Colon (tissue), 2 donors: Measurements from ENCODE around the gene ARHGAP10.

Source experiments
- FAIRE-seq: peaks from 2 replicates; lab custom pipeline; 2012; peaks lifted over from hg19 to GRCh38; lab: Jason Lieb, UNC
- donor health status: control.
- donor health status: control.

Gene ARHGAP10

DNA sequence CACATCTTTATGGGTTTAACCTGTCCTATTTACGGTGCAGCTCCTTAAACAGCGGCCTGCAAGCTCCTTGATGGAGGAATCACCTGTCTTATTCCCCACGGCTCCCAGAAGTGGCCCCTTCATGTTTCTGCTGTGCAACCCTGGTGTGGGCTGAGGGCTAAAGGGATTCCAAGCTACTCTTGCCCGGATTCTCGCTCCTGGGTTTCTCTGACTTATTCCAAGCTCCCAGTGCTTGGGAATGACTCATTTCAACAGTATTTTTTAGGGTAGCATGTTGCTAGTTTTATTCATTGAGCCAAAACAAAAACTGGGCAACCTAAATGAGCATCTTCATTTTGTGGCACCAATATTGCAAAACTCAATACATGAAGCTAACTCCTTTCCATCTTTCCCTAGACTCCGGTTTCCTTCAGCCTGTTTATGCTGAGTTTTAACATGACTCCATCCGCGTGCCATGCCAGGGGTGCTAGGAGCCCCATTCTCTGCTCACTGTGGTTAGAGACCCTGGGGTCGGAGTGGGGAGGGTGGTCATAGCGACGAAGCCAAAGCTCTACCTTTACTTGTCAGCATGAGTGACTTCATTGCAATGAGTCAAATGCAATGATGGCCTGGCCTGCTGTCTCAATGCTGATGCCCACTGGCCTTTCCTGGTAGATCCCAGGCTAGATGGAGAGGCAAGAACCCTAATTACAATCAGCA, 360.6 kb downstream of the ARHGAP10 start:
- no peak for FAIRE-seq

- FAIRE-seq = no peak
These were observed 361.2 kb downstream of the ARHGAP10 start for GRCh38 chr4:148093065-148093464.

GRCh38 chr4:148094149-148094548, 362.3 kb downstream of the ARHGAP10 start:
- FAIRE-seq = no peak

- no peak for FAIRE-seq
These were observed 363.5 kb downstream of the ARHGAP10 start for GRCh38 chr4:148095346-148095923.

GRCh38 chr4:148097801-148098200, 365.9 kb downstream of the ARHGAP10 start:
- FAIRE-seq = no peak

DNA sequence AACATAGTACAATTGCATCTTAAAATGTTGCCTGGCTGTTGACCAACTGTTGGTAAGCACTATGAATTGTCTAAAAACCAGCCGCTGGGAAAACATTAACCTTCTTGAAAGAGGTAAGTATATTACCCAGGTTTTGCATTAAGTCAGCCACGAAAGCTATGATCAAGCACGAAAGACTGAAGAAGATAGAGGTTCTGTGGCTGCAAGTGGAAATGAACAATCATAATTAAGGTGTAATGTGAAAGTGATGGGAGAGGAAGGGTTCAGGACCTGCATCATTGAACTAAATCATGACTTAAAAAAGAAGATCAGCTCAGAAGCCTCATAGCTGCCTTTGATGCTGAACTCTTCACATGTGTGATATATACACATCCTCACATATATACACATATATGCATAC, 369.3 kb downstream of the ARHGAP10 start:
- FAIRE-seq = no peak

DNA sequence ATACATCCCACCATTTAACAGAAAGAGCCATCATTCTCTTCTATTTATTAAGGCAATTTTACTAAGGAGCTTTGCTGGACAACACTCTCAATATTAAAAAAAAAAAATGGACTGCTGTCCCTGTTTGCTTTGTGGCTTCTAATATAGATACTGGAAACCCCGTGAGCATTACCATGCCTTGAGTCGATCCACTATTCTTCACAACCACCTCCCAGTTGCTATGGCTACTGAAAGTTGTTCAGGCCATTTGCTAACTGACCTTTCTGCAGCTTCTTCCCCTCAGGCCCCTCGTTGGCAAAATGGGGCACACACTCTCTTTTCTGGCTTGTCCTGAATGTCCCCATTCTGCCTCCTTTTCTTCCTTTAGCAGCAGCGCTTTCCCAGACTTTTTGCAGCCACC, 369.9 kb downstream of the ARHGAP10 start:
- no peak for FAIRE-seq

- FAIRE-seq = no peak
These were observed 371.9 kb downstream of the ARHGAP10 start for GRCh38 chr4:148103597-148104355.

- FAIRE-seq = no peak
These were observed 376.9 kb downstream of the ARHGAP10 start for GRCh38 chr4:148108766-148109165.

- FAIRE-seq = no peak
These were observed 377.3 kb downstream of the ARHGAP10 start for GRCh38 chr4:148109216-148109615.

DNA sequence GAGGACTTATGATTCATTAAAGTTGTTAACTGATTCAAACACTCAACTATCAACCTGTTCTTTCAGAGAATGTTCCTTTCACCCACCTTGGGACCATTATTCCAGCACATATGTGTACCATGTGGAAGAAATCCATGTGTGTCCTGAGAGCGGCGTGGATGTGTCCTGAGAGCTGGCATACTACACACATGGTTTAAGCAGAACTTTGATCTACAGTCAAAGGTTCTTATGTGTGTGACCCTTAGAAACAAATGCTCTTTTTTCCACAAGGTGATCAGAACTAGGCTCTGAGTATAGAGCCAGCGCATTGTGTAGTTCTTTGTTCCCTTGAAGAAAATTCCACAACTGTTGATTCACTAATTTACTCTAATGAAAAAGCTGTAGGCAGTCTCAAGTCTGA, 378.3 kb downstream of the ARHGAP10 start:
- FAIRE-seq = no peak

- no peak for FAIRE-seq
These were observed 380.5 kb downstream of the ARHGAP10 start for GRCh38 chr4:148112231-148112982.

DNA sequence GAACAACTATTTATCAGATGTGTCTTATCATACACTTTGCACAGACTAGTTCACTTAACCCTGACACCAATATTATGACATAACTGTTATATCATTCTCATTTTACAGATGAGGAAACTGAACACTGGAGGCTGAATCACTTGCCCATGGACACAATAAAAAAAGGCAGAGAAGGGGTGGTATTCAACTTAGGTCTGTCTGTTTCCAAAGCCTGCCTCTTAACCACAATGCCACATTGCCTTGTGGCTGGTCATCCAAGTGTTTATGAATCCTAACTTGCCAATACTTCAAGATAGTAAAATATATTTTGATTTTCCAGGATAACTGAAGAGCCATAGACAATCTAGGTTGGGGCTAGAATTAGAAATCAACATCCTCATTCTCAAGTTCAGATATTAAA, 382.5 kb downstream of the ARHGAP10 start:
- FAIRE-seq = no peak

- FAIRE-seq = no peak
These were observed 384.4 kb downstream of the ARHGAP10 start for GRCh38 chr4:148116264-148116663.

- FAIRE-seq = no peak
These were observed 385.1 kb downstream of the ARHGAP10 start for GRCh38 chr4:148116969-148117368.

- FAIRE-seq = no peak
These were observed 386.3 kb downstream of the ARHGAP10 start for GRCh38 chr4:148118179-148118578.

GRCh38 chr4:148118633-148119032, 386.7 kb downstream of the ARHGAP10 start:
- no peak for FAIRE-seq

DNA sequence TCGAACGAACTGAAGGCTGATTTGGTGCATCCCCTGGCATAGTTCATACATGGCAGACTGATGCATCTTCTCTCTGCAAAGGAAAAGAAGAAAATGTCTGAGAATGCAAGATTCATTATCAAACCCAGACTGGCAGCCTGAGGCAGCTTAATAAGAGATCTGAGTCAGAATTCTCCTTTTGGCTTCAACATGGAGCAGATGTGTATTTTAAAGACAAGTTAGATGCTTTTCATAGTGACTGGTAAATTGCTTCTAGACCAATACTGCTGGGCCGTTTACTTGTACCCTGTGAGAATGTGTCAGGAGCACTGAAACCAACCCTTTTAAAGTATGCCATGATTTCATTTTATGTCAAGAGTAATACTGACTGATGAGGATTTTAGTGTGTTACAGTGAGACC, 388.3 kb downstream of the ARHGAP10 start:
- no peak for FAIRE-seq
